DND-41 (cell line): ENCODE data around the gene JUNB.

Experiments used
- ATAC-seq: fragments of 200-7000 bp; cut with Tn5 transposase; 3 replicates; pipeline ENCODE4 v1.9.1; 2021; ENCODE audit warnings: low read depth; ENCODE audit not compliant: insufficient read depth
- DNase-seq: peaks from one replicate; pipeline ENCODE4 v3.0.0-alpha.2; 2020
- H2AFZ ChIP-seq: 2 replicates; pipeline ENCODE4 v1.6.0; 2012; ENCODE audit warnings: low read depth, low read length
- H3K27ac ChIP-seq: 2 replicates; pipeline ENCODE4 v1.5.1; 2012; ENCODE audit warnings: low read length, inconsistent platforms
- H3K27me3 ChIP-seq: fragments of 200-600 bp; sonication (generic); 2 replicates; pipeline ENCODE4 v1.6.0; 2012; ENCODE audit warnings: low read length, mild to moderate bottlenecking, inconsistent platforms; ENCODE audit not compliant: insufficient read depth, poor library complexity
- H3K36me3 ChIP-seq: 2 replicates; pipeline ENCODE4 v1.5.1; 2012; ENCODE audit warnings: low read length, inconsistent platforms; ENCODE audit not compliant: insufficient read depth
- H3K4me1 ChIP-seq: 2 replicates; pipeline ENCODE4 v1.5.1; 2012; ENCODE audit warnings: mild to moderate bottlenecking, low read length; ENCODE audit not compliant: insufficient read depth
- H3K4me2 ChIP-seq: 2 replicates; pipeline ENCODE4 v1.6.0; 2012; ENCODE audit warnings: mild to moderate bottlenecking, moderate library complexity, low read length, inconsistent platforms; ENCODE audit not compliant: insufficient read depth
- H3K4me3 ChIP-seq, 2 experiments: fragments of 200-600 bp in 1 of 2; shearing (Covaris generic) in 1 of 2; 2 replicates each; pipeline ENCODE4 v1.5.1; 2012 to 2016; ENCODE audit warnings: inconsistent platforms in 2 of 2, low read length in 2 of 2, mild to moderate bottlenecking in 2 of 2, low read depth in 1 of 2, moderate library complexity in 1 of 2
- H3K79me2 ChIP-seq: 2 replicates; pipeline ENCODE4 v1.6.0; 2012; ENCODE audit warnings: low read length, inconsistent platforms; ENCODE audit not compliant: insufficient read depth
- H3K9ac ChIP-seq: 2 replicates; pipeline ENCODE4 v1.6.0; 2012; ENCODE audit warnings: low read depth, mild to moderate bottlenecking, inconsistent platforms, low read length, moderate library complexity
- H3K9me3 ChIP-seq: 2 replicates; pipeline ENCODE4 v1.5.1; 2012; ENCODE audit warnings: low read length, moderate library complexity, mild to moderate bottlenecking, inconsistent platforms; ENCODE audit not compliant: insufficient read depth, severe bottlenecking
- H4K20me1 ChIP-seq: 2 replicates; pipeline ENCODE4 v1.6.0; 2012; ENCODE audit warnings: low read length; ENCODE audit not compliant: insufficient read depth
- EZH2 ChIP-seq: IDR thresholded peaks from 3 replicates; pipeline ENCODE4 v1.6.1; 2012; ENCODE audit warnings: borderline replicate concordance, low read depth, mild to moderate bottlenecking, moderate library complexity, low read length, inconsistent platforms; ENCODE audit not compliant: severe bottlenecking
- TF ChIP-seq, protein P1 (sequence below): IDR thresholded peaks from 2 replicates; pipeline ENCODE4 v1.5.1; 2012; ENCODE audit warnings: borderline replicate concordance, low read length, moderate library complexity, mild to moderate bottlenecking; ENCODE audit not compliant: poor library complexity, severe bottlenecking; ENCODE audit errors: extremely low read depth

Gene JUNB

DNA sequence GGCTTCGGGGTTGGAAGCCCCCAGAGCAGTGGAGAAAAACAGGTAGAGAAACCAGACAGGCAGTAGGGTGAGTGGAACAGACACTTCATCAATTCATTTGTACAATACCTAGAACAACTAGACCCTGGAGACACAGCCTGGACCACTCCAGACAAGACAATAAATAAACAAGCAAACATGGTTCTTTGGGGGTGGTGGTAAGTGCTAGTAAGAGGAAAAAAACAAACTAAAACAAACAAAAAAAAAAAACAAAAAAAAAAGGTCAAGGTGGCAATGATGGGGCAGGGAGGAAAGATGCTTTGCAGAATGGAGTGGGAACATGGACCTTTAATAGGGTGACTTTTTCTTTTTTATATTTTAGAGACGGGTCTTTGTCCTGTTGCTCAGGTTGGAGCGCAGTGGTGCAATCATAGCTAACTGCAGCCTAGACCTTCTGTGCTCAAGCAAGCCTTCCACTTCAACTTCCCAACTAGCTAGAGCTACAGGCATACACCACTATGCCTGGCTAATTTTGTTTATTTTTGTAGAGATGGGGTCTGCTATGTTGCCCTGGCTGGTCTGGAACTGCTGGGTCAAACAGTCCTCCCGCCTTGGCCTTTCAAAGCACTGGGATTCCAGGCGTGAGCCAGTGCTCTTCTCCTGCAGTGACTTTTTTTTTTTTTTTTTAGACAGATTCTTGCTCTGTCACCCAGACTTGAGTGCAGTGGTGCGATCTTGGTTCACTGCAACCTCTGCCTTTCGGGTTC lies 3.1 kb downstream of the JUNB start:
- TF ChIP-seq, protein P1, sequence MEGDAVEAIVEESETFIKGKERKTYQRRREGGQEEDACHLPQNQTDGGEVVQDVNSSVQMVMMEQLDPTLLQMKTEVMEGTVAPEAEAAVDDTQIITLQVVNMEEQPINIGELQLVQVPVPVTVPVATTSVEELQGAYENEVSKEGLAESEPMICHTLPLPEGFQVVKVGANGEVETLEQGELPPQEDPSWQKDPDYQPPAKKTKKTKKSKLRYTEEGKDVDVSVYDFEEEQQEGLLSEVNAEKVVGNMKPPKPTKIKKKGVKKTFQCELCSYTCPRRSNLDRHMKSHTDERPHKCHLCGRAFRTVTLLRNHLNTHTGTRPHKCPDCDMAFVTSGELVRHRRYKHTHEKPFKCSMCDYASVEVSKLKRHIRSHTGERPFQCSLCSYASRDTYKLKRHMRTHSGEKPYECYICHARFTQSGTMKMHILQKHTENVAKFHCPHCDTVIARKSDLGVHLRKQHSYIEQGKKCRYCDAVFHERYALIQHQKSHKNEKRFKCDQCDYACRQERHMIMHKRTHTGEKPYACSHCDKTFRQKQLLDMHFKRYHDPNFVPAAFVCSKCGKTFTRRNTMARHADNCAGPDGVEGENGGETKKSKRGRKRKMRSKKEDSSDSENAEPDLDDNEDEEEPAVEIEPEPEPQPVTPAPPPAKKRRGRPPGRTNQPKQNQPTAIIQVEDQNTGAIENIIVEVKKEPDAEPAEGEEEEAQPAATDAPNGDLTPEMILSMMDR, result no peak
- no peak for TF ChIP-seq EZH2
- DNase-seq, result no peak
- Histone ChIP-seq H3K4me1 (peaks cover 48% of the 10 kb centered on the region), H3K9ac (peak overlapping the region; percentile 79), H3K27me3 (no peaks in the 10 kb centered on the region), H3K4me3 (peak overlapping the region; percentile 69 to 71; a peak in 3 of 4 replicates), H4K20me1 (no peaks in the 10 kb centered on the region; the same call in 1 of the 2 replicates), H3K36me3 (no peaks in the 10 kb centered on the region; the same call in 1 of the 2 replicates), H3K79me2 (peaks cover 23% of the 10 kb centered on the region), H3K4me2 (peak overlapping the region; percentile 78), H2AFZ (peak overlapping the region; percentile 62), H3K9me3 (no peaks in the 10 kb centered on the region), H3K27ac (peak overlapping the region; percentile 89)
- ATAC-seq, result no peak

DNA sequence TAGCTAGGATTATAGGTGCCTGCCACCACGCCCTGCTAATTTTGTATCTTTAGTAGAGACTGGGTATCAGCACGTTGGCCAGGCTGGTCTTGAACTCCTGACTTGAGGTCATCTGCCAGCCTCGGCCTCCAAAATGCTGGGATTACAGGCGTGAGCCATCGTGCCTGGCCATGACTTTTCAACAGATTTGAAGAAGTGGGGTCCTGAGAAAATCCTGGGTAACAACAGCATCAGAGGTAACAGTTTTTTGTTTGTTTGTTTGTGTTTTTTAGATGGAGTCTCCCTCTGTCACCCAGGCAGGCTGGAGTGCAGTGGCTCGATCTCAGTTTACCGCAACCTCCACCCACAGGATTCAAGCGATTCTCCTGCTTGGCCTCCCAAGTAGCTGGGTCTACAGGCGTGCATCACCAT lies 3.7 kb downstream of the JUNB start:
- H3K4me3 ChIP-seq, result no peak overlapping the region
- H3K36me3 ChIP-seq, result no peaks in the 10 kb centered on the region; the same call in 1 of the 2 replicates
- no peak for TF ChIP-seq EZH2
- H3K4me2 ChIP-seq, result no peak overlapping the region
- peak overlapping the region; percentile 79; the same call in 1 of the 2 replicates for H3K9ac ChIP-seq
- peaks cover 23% of the 10 kb centered on the region for H3K79me2 ChIP-seq
- DNase-seq (no peak), ATAC-seq (no peak)
- no peaks in the 10 kb centered on the region; the same call in 1 of the 2 replicates for H4K20me1 ChIP-seq
- H3K27me3 ChIP-seq, result no peaks in the 10 kb centered on the region
- H3K27ac ChIP-seq, result no peak overlapping the region
- H2AFZ ChIP-seq, result no peak overlapping the region
- no peaks in the 10 kb centered on the region for H3K9me3 ChIP-seq
- peaks cover 46% of the 10 kb centered on the region for H3K4me1 ChIP-seq

DNA sequence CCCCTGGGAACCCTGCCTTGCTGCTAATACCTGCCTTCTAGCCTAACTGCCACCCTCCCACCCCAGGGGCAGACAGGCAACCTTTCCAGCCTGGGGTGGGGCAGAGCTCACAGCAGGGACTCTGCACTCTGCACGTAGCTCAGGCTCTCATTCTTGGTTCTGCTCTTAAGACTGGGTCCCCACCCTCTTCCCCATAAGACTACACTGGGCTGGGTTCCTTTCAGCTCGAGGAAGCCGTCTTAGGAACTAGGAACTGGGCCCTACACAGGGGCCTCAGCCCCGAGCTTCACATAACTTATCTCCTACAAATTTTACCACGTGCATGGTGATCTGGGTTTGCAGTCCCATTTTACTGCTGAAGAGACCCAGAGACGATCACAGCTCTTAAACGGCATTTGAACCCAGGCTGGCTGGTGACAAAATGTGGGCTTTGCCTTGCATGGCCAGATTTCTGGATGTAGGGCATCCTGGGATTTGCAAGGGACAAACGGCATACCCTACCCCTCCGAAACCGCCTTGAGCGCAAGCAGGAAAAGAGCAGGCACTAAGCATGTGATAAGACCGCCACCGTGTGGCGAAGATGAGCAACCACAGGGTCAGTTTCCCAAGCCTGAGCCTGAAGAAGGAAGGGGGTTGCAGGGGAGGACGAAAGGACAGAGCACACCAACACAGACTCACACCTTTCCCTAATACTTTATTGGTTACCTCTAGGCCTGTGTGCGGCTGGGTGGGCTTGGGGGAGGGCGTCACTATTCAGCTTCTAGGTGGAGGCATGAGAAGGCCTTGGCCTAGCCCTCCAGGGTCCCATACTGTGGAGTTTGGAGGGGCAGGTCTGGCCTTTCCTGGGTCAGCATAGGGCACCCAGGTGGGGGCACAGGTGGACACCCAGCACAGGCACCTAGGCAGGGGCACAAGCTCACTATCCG lies 5.1 kb downstream of the JUNB start:
- H3K36me3 ChIP-seq, result no peaks in the 10 kb centered on the region; the same call in 1 of the 2 replicates
- H3K4me3 ChIP-seq, result 0 out of 4 replicates have a peak overlapping the region, but pooled peaks of 1 of the 2 experiments have one; percentile 30
- DNase-seq (peak; percentile 82), ATAC-seq (peak; percentile 43)
- peak overlapping the region; percentile 51 for H2AFZ ChIP-seq
- peak overlapping the region; percentile 56 for H3K4me2 ChIP-seq
- H3K27me3 ChIP-seq, result no peaks in the 10 kb centered on the region
- H3K4me1 ChIP-seq, result peaks cover 33% of the 10 kb centered on the region
- H3K79me2 ChIP-seq, result peaks cover 23% of the 10 kb centered on the region
- peak overlapping the region; percentile 33 for H3K9ac ChIP-seq
- H3K9me3 ChIP-seq, result no peaks in the 10 kb centered on the region
- TF ChIP-seq, protein P1, result peak; percentile 99
- TF ChIP-seq EZH2, result no peak
- H4K20me1 ChIP-seq, result no peaks in the 10 kb centered on the region; the same call in 1 of the 2 replicates
- peak overlapping the region; percentile 19; the same call in 1 of the 2 replicates for H3K27ac ChIP-seq
